A549 (cell line): ENCODE measurements around the gene FREM1. TPM values are rescaled to one million over a fixed set of nuclear protein-coding genes. Genes with fewer than 3 reads are reported as not detected.
A peak's percentile ranks its signal among the peaks of the same experiment; 100 is the strongest.

ENCODE experiments used
- ATAC-seq, 2 experiments: fragments of 200-7000 bp in 1 of 2; fragments of >200 bp in 1 of 2; cut with Nextera tagmentation in 1 of 2; cut with Tn5 transposase in 1 of 2; 3 replicates each; pipeline versions ENCODE4 v1.8.0 to v1.9.1; 2018 to 2020; ENCODE audit warnings: mild to moderate bottlenecking in 1 of 2, moderate library complexity in 1 of 2
- CTCF ChIA-PET: fragments of 300-600 bp; sonication (Branson Sonifier 250); formaldehyde crosslinking; extraction: SDS; loops from one replicate; lab custom pipeline; 2021; ENCODE audit warnings: antibody characterized with exemption, inconsistent platforms; lab: Yijun Ruan, JAX
- POLR2A ChIA-PET: fragments of 350-600 bp; formaldehyde crosslinking; extraction: SDS; loops from one replicate; lab custom pipeline; 2021; ENCODE audit warnings: antibody characterized with exemption, inconsistent platforms; lab: Yijun Ruan, JAX
- DNase-seq, 2 experiments: peaks; one replicate each; pipeline versions ENCODE4 v3.0.0 to v3.0.0-alpha.2; 2011 to 2016; ENCODE audit warnings: low read depth in 1 of 2, low spot score in 1 of 2
- FAIRE-seq: peaks from 2 replicates; lab custom pipeline; 2011; peaks lifted over from hg19 to GRCh38; lab: Jason Lieb, UNC
- H3K27ac ChIP-seq, 2 experiments: fragments of >200 bp; sonication (Bioruptor Twin); formaldehyde crosslinking; 3 replicates each; pipeline ENCODE4 v1.5.1; 2016 to 2017
- H3K4me1 ChIP-seq: fragments of >200 bp; sonication (Bioruptor Twin); formaldehyde crosslinking; 3 replicates; pipeline ENCODE4 v1.6.1; 2016
- H3K4me2 ChIP-seq: fragments of >200 bp; sonication (Bioruptor Twin); formaldehyde crosslinking; 3 replicates; pipeline ENCODE4 v1.6.1; 2016
- H3K4me3 ChIP-seq: fragments of >200 bp; sonication (Bioruptor Twin); formaldehyde crosslinking; 3 replicates; pipeline ENCODE4 v1.5.1; 2016
- H3K9me3 ChIP-seq: fragments of >200 bp; sonication (Bioruptor Twin); formaldehyde crosslinking; 3 replicates; pipeline ENCODE4 v1.6.1; 2016
- ATOH8 ChIP-seq: fragments of 250-450 bp; sonication (Bioruptor Pico); IDR thresholded peaks from 2 replicates; pipeline ENCODE4 v1.5.0; 2020; ENCODE audit warnings: low read depth, mild to moderate bottlenecking, moderate library complexity
- CHD4 ChIP-seq: fragments of 200-600 bp; sonication (generic); IDR thresholded peaks from 2 replicates; pipeline ENCODE4 v1.6.1; 2016; ENCODE audit warnings: antibody characterized with exemption, mild to moderate bottlenecking, borderline replicate concordance
- CTCF ChIP-seq: fragments of >200 bp; sonication (Bioruptor Twin); formaldehyde crosslinking; IDR thresholded peaks from 3 replicates; pipeline ENCODE4 v1.5.1; 2016
- ELK1 ChIP-seq: fragments of 150-350 bp; IDR thresholded peaks from 2 replicates; pipeline ENCODE4 v1.6.1; 2014; ENCODE audit warnings: low read depth, mild to moderate bottlenecking, low read length
- FOSB ChIP-seq: fragments of 250-450 bp; sonication (Bioruptor Pico); IDR thresholded peaks from 2 replicates; pipeline ENCODE4 v1.5.0; 2020; ENCODE audit warnings: mild to moderate bottlenecking, moderate library complexity
- GATA3 ChIP-seq: IDR thresholded peaks from 2 replicates; pipeline ENCODE4 v1.6.1; 2012; ENCODE audit warnings: borderline replicate concordance
- HMGXB4 ChIP-seq: fragments of 250-450 bp; sonication (Bioruptor Pico); IDR thresholded peaks from 2 replicates; pipeline ENCODE4 v1.5.0; 2021; ENCODE audit warnings: mild to moderate bottlenecking, moderate library complexity, borderline replicate concordance
- HOXA7 ChIP-seq: fragments of 250-450 bp; sonication (Bioruptor Pico); IDR thresholded peaks from 2 replicates; pipeline ENCODE4 v1.5.0; 2020; ENCODE audit warnings: mild to moderate bottlenecking, moderate library complexity
- KDM5A ChIP-seq: fragments of 200-600 bp; sonication (generic); IDR thresholded peaks from 2 replicates; pipeline ENCODE4 v1.6.1; 2016; ENCODE audit warnings: antibody characterized with exemption, mild to moderate bottlenecking
- MAFK ChIP-seq: fragments of 450-650 bp; IDR thresholded peaks from 2 replicates; pipeline ENCODE4 v1.6.1; 2014; ENCODE audit not compliant: partially characterized antibody
- NPAS2 ChIP-seq: fragments of 250-450 bp; sonication (Bioruptor Pico); IDR thresholded peaks from 2 replicates; pipeline ENCODE4 v1.8.0; 2022; ENCODE audit warnings: mild to moderate bottlenecking, moderate library complexity, borderline replicate concordance
- POLR2A ChIP-seq: IDR thresholded peaks from 2 replicates; pipeline ENCODE4 v1.6.1; 2012; ENCODE audit warnings: mild to moderate bottlenecking, low read length
- RAD21 ChIP-seq, 2 experiments: fragments of >200 bp in 1 of 2; sonication (Bioruptor Twin) in 1 of 2; formaldehyde crosslinking in 1 of 2; IDR thresholded peaks in 1 of 2; conservative IDR thresholded peaks in 1 of 2; 2 replicates in 1 of 2; 3 replicates in 1 of 2; pipeline ENCODE4 v1.6.1; 2012 to 2018; ENCODE audit warnings: inconsistent platforms in 1 of 2
- RNF2 ChIP-seq: fragments of 200-600 bp; sonication (generic); IDR thresholded peaks from 2 replicates; pipeline ENCODE4 v1.6.1; 2016; ENCODE audit warnings: low read depth, mild to moderate bottlenecking, antibody characterized with exemption, moderate library complexity, borderline replicate concordance
- SMC3 ChIP-seq: fragments of >200 bp; sonication (Bioruptor Twin); formaldehyde crosslinking; IDR thresholded peaks from 3 replicates; pipeline ENCODE4 v1.6.1; 2018; ENCODE audit warnings: inconsistent platforms
- SREBF2 ChIP-seq: fragments of 450-650 bp; IDR thresholded peaks from 2 replicates; pipeline ENCODE4 v1.6.1; 2014; ENCODE audit warnings: mild to moderate bottlenecking, moderate library complexity
- TFCP2L1 ChIP-seq: fragments of 250-450 bp; sonication (Bioruptor Pico); IDR thresholded peaks from 2 replicates; pipeline ENCODE4 v1.5.0; 2021; ENCODE audit warnings: mild to moderate bottlenecking
- WGBS: methylation state at CpG from one replicate; pipeline ENCODE4 v1.1.6; 2017; ENCODE audit errors: missing lambda C conversion rate; 5-methylcytosine and 5-hydroxymethylcytosine counted together
- polyA plus RNA-seq, 4 experiments: library from polyadenylated mRNA; depleted of rRNA in 3 of 4; stranded (reverse); fragments of >200 nt; fragmentation: RNase III in 1 of 4; extraction: RNeasy Plus Mini Kit Qiagen cat#74134 plus additional on column Dnase treatment in 1 of 4; gene quantifications; 2 replicates in 3 of 4; 3 replicates in 1 of 4; pipeline ENCODE4 v1.2.3, GENCODE V29; 2011 to 2017

Gene FREM1
- polyA plus RNA-seq, 2 of the 4 experiments (the other 2 are of a cell fraction), result not detected

GRCh38 chr9:14857449-14858305, 52.6 kb downstream of the FREM1 start (continued):
- no peak for TF ChIP-seq HMGXB4 (CRISPR knock-in tag)

- ATAC-seq (no peak), DNase-seq (no peak), FAIRE-seq (no peak)
- ChIA-PET POLR2A (no interaction called here), CTCF (no interaction called here)
- H3K4me1 ChIP-seq, result no peaks in the 10 kb centered on the region
- no peak overlapping the region for H3K27ac ChIP-seq
- TF ChIP-seq ATOH8, result no peak
- no peak for TF ChIP-seq GATA3
- no peak for TF ChIP-seq KDM5A
- WGBS, result 2% methylated on average over 4 of the region's 4 CpGs
- H3K4me2 ChIP-seq, result no peak overlapping the region
- no peaks in the 10 kb centered on the region for H3K9me3 ChIP-seq
- no peak overlapping the region for H3K4me3 ChIP-seq
Measured at GRCh38 chr9:14849851-14850250, 60.4 kb downstream of the FREM1 start.

- Histone ChIP-seq H3K4me3 (no peak overlapping the region), H3K27ac (no peak overlapping the region)
- ATAC-seq, result no peak
- no peak for FAIRE-seq
- no peak for DNase-seq
- POLR2A ChIA-PET, result no interaction called here
- no peak for TF ChIP-seq POLR2A
- TF ChIP-seq FOSB (CRISPR knock-in tag), result no peak
- TF ChIP-seq ELK1, result no peak
- TF ChIP-seq MAFK, result no peak
- TF ChIP-seq HOXA7 (CRISPR knock-in tag), result no peak
- TF ChIP-seq RNF2, result no peak
- TF ChIP-seq, all 56 proteins: peak for 0
- WGBS, result 9% methylated on average over 3 of the region's 3 CpGs
- Histone ChIP-seq H3K4me2 (no peak overlapping the region), H3K9me3 (no peaks in the 10 kb centered on the region), H3K4me1 (no peaks in the 10 kb centered on the region)
- CTCF ChIA-PET, result no interaction called here
Measured at GRCh38 chr9:14849296-14849695, 60.9 kb downstream of the FREM1 start.

GRCh38 chr9:14846871-14847311, 63.3 kb downstream of the FREM1 start:
- peak; percentile 44 to 58 for DNase-seq
- no peak overlapping the region for H3K4me2 ChIP-seq
- no peak for FAIRE-seq
- H3K27ac ChIP-seq, result no peak overlapping the region
- WGBS, result 0% methylated on average over 3 of the region's 3 CpGs
- ChIA-PET POLR2A (no interaction called here), CTCF (interaction anchor here (0.6 to 1.0 kb wide), 4 partner anchors 9 to 174 kb away, joined by 3 to 5 read pairs (median 3); no protein-coding TSS in a partner anchor)
- no peaks in the 10 kb centered on the region for H3K4me1 ChIP-seq
- no peaks in the 10 kb centered on the region for H3K9me3 ChIP-seq
- ATAC-seq, result peak; percentile 92 to 99
- no peak overlapping the region for H3K4me3 ChIP-seq
- TF ChIP-seq CTCF, result peak; percentile 49
- no peak for TF ChIP-seq TFCP2L1 (CRISPR knock-in tag)
- no peak for TF ChIP-seq NPAS2 (CRISPR knock-in tag)
- TF ChIP-seq SMC3, result 0 out of 3 replicates have a peak, but pooled peaks have one; percentile 16
- TF ChIP-seq SREBF2, result no peak
- TF ChIP-seq RAD21 (conservative IDR thresholded peaks at IDR 0.05 in 1 of 2, IDR thresholded peaks at IDR 0.05 in 1 of 2), result peak in 1 of 2 experiments; percentile 47; a peak in 2 of 5 replicates
- no peak for TF ChIP-seq CHD4
- TF ChIP-seq, all 56 proteins: peak for 3
